ENCODE results near the gene GRID1.
A peak's percentile ranks its signal among the peaks of the same experiment; 100 is the strongest.

Gene GRID1

GRCh38 chr10:86213148-86213547 lies 153.4 kb downstream of the GRID1 start:
- Histone ChIP-seq H3K4me1 (no peaks in the 10 kb centered on the region), H3K4me3 (no peak overlapping the region), H3K9me3 (no peaks in the 10 kb centered on the region), H3K36me3 (replicated peaks) (no peaks in the 10 kb centered on the region), H3K27me3 (ENCODE audit: low read depth) (no peaks in the 10 kb centered on the region)
- in situ Hi-C loops (cut with MboI; ENCODE audit: low sequenced_read_pairs) = no loop called here
- no peak for DNase-seq (ENCODE audit: low spot score in 2 of 2)

- H3K9me3 ChIP-seq = no peaks in the 10 kb centered on the region
- no peaks in the 10 kb centered on the region for H3K36me3 ChIP-seq (replicated peaks)
- H3K4me3 ChIP-seq = no peak overlapping the region
- DNase-seq (ENCODE audit: low spot score in 2 of 2) = no peak
- H3K4me1 ChIP-seq = no peaks in the 10 kb centered on the region
- H3K27me3 ChIP-seq (ENCODE audit: low read depth) = no peaks in the 10 kb centered on the region
- in situ Hi-C loops (cut with MboI; ENCODE audit: low sequenced_read_pairs) = no loop called here
These were observed 154.2 kb downstream of the GRID1 start for GRCh38 chr10:86212391-86212700.

DNA sequence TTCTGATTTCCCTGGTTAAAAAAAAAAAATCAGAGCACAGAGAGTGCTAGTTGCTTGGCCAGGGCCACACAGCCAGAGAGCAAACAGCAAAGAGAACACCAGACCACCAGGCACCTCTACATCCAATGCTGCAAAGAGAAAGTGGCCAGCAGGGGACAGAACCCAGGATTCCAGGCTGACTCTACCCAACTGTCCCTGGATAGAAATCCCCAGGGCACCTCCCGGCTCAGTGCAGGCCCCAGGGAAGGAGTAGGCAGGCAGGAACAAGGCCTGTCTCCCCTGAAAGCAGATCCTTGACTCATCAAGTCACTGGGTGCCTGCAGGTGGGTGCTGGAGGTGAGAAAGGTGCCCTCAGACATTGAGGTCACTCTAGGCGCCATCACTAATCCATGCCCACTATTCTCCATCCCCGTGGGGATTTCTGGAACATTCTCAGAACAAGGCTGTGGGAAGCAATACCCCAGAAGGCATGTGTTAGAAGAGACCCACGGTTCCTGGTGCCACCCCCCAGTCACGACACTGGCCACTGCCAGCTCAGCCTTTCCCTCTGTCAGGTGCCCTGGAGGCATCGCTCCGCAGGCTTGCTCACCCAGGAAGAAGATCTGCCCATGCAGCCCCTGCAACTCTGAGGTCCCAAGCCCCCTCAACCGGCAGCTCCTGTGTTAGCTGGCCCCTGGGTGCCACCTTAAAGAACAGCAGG lies 154.8 kb downstream of the GRID1 start:
- no peak overlapping the region for H3K4me3 ChIP-seq
- H3K4me1 ChIP-seq = no peaks in the 10 kb centered on the region
- no peaks in the 10 kb centered on the region for H3K27me3 ChIP-seq (ENCODE audit: low read depth)
- no peaks in the 10 kb centered on the region for H3K9me3 ChIP-seq
- DNase-seq (ENCODE audit: low spot score in 2 of 2) = no peak
- in situ Hi-C loops (cut with MboI; ENCODE audit: low sequenced_read_pairs) = no loop called here
- no peaks in the 10 kb centered on the region for H3K36me3 ChIP-seq (replicated peaks)

DNA sequence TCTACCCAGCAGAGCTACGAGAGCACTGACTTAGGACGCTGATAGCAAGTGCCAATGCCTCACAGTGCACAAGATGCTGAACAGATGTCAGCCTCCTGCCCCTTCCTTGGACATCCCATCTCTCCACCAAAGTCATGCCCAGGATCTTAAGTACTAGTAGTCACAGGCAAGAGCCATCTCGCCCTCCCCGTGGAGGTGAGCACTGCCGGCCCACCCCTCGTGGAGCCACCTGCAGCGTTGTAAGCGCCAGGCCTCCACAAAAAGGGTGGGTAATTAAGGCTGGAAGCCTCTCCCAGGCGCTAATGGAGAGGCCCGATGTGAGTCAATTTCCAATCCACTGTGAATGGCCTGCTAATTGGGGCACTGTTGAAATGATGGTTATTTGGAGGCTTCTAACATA lies 156.2 kb downstream of the GRID1 start:
- no peak overlapping the region for H3K4me3 ChIP-seq
- no peaks in the 10 kb centered on the region for H3K36me3 ChIP-seq (replicated peaks)

GRCh38 chr10:86209726-86210125 lies 156.9 kb downstream of the GRID1 start:
- no peak for DNase-seq (ENCODE audit: low spot score in 2 of 2)

More for the DNA sequence above, 156.2 kb downstream of the GRID1 start:
- H3K4me1 ChIP-seq = no peaks in the 10 kb centered on the region
- H3K27me3 ChIP-seq (ENCODE audit: low read depth) = no peaks in the 10 kb centered on the region
- H3K9me3 ChIP-seq = no peaks in the 10 kb centered on the region
- in situ Hi-C loops (cut with MboI; ENCODE audit: low sequenced_read_pairs) = no loop called here
- no peak for DNase-seq (ENCODE audit: low spot score in 2 of 2)

GRCh38 chr10:86207226-86207625 lies 159.4 kb downstream of the GRID1 start:
- Histone ChIP-seq H3K36me3 (replicated peaks) (no peaks in the 10 kb centered on the region), H3K4me1 (no peaks in the 10 kb centered on the region), H3K4me3 (no peak overlapping the region), H3K27me3 (ENCODE audit: low read depth) (no peaks in the 10 kb centered on the region), H3K9me3 (no peaks in the 10 kb centered on the region)
- in situ Hi-C loops (cut with MboI; ENCODE audit: low sequenced_read_pairs) = no loop called here
- DNase-seq (ENCODE audit: low spot score in 2 of 2) = no peak

More at GRCh38 chr10:86209726-86210125, 156.9 kb downstream of the GRID1 start:
- no peaks in the 10 kb centered on the region for H3K36me3 ChIP-seq (replicated peaks)
- H3K4me1 ChIP-seq = no peaks in the 10 kb centered on the region
- H3K27me3 ChIP-seq (ENCODE audit: low read depth) = no peaks in the 10 kb centered on the region
- no peak overlapping the region for H3K4me3 ChIP-seq
- H3K9me3 ChIP-seq = no peaks in the 10 kb centered on the region
- in situ Hi-C loops (cut with MboI; ENCODE audit: low sequenced_read_pairs) = no loop called here

DNA sequence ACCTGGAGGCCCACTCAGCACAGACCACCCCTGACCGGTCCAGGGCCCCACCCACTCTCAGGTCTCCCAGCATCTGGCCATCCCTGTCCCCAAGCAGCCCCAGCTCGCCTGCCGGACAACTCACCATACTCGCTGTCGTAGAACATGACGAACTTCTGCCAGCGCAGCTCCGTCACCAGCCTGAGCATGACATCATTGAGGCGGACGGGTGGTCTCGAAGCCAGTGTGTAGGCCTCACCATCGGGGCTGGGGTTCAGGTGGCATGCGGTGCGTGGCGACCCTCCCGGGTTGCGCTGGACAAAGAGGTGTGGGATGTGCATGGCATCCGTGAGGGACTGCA lies 160.4 kb downstream of the GRID1 start:
- Histone ChIP-seq H3K4me3 (no peak overlapping the region), H3K9me3 (no peaks in the 10 kb centered on the region), H3K4me1 (no peaks in the 10 kb centered on the region), H3K36me3 (replicated peaks) (no peaks in the 10 kb centered on the region), H3K27me3 (ENCODE audit: low read depth) (no peaks in the 10 kb centered on the region)
- in situ Hi-C loops (cut with MboI; ENCODE audit: low sequenced_read_pairs) = no loop called here
- no peak for DNase-seq (ENCODE audit: low spot score in 2 of 2)

DNA sequence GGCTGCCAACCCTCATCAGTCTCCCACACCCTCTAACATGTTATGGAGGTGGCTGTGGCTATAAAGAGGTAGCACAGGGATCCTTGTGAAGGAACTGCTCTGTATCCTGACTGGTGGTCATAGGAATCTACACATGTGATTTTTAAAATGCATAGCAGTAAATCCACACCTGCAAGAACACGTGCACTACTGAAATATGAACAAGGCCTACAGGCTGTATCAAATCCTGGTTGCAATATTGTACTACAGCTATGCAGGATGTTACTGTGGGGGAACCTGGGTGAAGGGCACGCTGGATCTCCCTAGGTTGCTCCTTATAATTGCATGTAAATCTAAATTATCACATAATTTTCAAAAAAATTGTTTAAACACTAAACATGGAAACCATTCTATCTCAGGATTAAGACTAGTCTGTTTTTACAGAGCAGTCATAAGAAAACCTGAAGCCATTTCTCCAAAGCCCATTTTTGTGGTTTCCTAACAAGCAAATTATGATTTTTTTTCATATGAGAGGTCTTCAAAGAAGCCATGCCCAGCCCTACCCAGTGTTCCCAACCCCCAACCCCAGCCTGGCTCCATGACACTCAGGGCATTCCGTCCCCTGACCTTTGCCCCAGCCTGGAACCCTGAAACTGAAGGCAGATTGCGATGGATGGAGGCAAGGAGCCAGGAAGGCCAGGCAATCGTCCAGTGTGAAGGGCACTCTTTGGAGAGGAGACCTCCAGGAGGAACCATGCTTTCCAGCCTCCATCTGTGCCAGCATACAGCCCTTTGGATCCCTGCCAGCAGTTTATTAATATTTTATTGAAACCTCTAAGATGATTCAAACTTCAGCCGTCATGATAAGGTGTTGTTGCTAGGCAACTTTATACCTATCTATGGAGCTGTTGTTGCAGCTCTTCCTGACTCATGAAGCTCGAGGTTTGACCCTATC lies 161.0 kb downstream of the GRID1 start:
- no peaks in the 10 kb centered on the region for H3K36me3 ChIP-seq (replicated peaks)
- H3K4me3 ChIP-seq = no peak overlapping the region
- H3K9me3 ChIP-seq = no peaks in the 10 kb centered on the region
- no peaks in the 10 kb centered on the region for H3K4me1 ChIP-seq
- no peaks in the 10 kb centered on the region for H3K27me3 ChIP-seq (ENCODE audit: low read depth)
- in situ Hi-C loops (cut with MboI; ENCODE audit: low sequenced_read_pairs) = no loop called here
- no peak for DNase-seq (ENCODE audit: low spot score in 2 of 2)

- Histone ChIP-seq H3K4me3 (no peak overlapping the region), H3K36me3 (replicated peaks) (no peaks in the 10 kb centered on the region), H3K27me3 (ENCODE audit: low read depth) (no peaks in the 10 kb centered on the region), H3K4me1 (no peaks in the 10 kb centered on the region), H3K9me3 (no peaks in the 10 kb centered on the region)
- in situ Hi-C loops (cut with MboI; ENCODE audit: low sequenced_read_pairs) = no loop called here
- no peak for DNase-seq (ENCODE audit: low spot score in 2 of 2)
These were observed 161.9 kb downstream of the GRID1 start for GRCh38 chr10:86204421-86205305.

DNA sequence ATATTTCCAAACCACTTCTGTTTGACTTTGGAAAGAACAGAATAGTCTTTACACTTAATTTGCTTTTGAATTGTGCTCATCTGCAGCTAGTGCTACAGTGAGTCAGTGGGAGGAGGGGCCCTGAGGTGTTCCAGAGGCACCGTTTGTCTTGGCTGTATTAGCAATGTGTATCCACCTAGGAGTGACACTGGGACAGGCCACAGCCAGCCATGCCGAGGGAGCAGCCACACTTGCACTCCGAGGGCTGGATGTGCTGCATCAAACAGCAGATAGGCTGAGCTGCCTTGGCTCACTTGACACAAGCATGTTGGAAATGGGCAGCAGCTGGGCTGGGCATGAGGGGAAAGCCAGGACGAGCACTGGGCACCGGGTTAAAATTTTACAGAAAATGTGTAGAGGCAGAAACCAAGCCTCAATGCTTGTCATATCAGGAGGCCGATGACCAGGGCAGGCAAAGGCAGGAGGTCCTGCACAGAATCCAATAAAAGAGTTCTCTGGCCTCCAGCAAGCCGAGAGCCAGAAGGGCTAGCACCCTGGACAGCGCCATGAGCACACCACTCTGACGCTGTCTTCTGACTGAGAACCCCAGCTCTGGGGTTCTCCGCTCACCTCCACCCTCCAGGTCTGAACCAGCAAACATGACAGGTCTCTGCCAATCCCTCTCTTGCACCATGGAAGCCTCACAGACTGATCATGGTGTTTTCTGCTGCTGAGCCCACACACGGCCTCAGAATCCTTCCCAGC lies 163.3 kb downstream of the GRID1 start:
- in situ Hi-C loops (cut with MboI; ENCODE audit: low sequenced_read_pairs) = no loop called here
- DNase-seq (ENCODE audit: low spot score in 2 of 2) = peak in 1 of 2 experiments; percentile 69
- H3K27me3 ChIP-seq (ENCODE audit: low read depth) = no peaks in the 10 kb centered on the region
- no peaks in the 10 kb centered on the region for H3K9me3 ChIP-seq
- H3K36me3 ChIP-seq (replicated peaks) = no peaks in the 10 kb centered on the region
- no peaks in the 10 kb centered on the region for H3K4me1 ChIP-seq
- no peak overlapping the region for H3K4me3 ChIP-seq

- in situ Hi-C loops (cut with MboI; ENCODE audit: low sequenced_read_pairs) = no loop called here
These were observed 164.3 kb downstream of the GRID1 start for GRCh38 chr10:86202226-86202735.

DNA sequence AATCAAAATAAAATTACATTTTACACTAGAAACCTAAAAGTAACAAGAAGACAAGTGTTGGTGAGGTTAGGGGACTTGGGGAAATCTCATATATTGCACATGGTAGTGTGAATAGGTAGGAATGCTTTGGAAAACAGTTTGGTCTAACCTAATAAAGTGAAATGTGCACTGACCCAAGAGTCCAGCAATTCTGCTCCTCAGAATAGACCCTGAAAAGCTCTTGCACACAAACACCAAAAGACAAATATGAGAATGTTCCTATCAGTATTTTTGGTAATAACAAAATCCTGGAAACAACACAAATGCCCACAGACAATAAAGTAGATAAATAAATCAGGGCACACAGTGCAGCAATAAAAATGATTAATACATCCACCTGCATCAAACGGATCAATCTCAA lies 165.7 kb downstream of the GRID1 start:
- Histone ChIP-seq H3K36me3 (replicated peaks) (no peaks in the 10 kb centered on the region), H3K27me3 (ENCODE audit: low read depth) (no peaks in the 10 kb centered on the region), H3K4me1 (no peaks in the 10 kb centered on the region), H3K4me3 (no peak overlapping the region), H3K9me3 (no peaks in the 10 kb centered on the region)
- DNase-seq (ENCODE audit: low spot score in 2 of 2) = no peak
- in situ Hi-C loops (cut with MboI; ENCODE audit: low sequenced_read_pairs) = no loop called here

More at GRCh38 chr10:86202226-86202735, 164.3 kb downstream of the GRID1 start:
- Histone ChIP-seq H3K27me3 (ENCODE audit: low read depth) (no peaks in the 10 kb centered on the region), H3K4me1 (no peaks in the 10 kb centered on the region), H3K36me3 (replicated peaks) (no peaks in the 10 kb centered on the region), H3K9me3 (no peaks in the 10 kb centered on the region), H3K4me3 (no peak overlapping the region)
- no peak for DNase-seq (ENCODE audit: low spot score in 2 of 2)

- in situ Hi-C loops (cut with MboI; ENCODE audit: low sequenced_read_pairs) = no loop called here
- H3K36me3 ChIP-seq (replicated peaks) = no peaks in the 10 kb centered on the region
- no peaks in the 10 kb centered on the region for H3K4me1 ChIP-seq
- DNase-seq (ENCODE audit: low spot score in 2 of 2) = no peak
- no peaks in the 10 kb centered on the region for H3K9me3 ChIP-seq
- H3K27me3 ChIP-seq (ENCODE audit: low read depth) = no peaks in the 10 kb centered on the region
- H3K4me3 ChIP-seq = no peak overlapping the region
These were observed 166.3 kb downstream of the GRID1 start for GRCh38 chr10:86200269-86200668.
